ENCODE data around the gene ZNF483.
"Not testable (repeated sequence)": the region's sequence is repeated elsewhere in the genome, so short reads cannot be mapped to it uniquely, and the experiment has no call there.

The ZNF483 gene

DNA sequence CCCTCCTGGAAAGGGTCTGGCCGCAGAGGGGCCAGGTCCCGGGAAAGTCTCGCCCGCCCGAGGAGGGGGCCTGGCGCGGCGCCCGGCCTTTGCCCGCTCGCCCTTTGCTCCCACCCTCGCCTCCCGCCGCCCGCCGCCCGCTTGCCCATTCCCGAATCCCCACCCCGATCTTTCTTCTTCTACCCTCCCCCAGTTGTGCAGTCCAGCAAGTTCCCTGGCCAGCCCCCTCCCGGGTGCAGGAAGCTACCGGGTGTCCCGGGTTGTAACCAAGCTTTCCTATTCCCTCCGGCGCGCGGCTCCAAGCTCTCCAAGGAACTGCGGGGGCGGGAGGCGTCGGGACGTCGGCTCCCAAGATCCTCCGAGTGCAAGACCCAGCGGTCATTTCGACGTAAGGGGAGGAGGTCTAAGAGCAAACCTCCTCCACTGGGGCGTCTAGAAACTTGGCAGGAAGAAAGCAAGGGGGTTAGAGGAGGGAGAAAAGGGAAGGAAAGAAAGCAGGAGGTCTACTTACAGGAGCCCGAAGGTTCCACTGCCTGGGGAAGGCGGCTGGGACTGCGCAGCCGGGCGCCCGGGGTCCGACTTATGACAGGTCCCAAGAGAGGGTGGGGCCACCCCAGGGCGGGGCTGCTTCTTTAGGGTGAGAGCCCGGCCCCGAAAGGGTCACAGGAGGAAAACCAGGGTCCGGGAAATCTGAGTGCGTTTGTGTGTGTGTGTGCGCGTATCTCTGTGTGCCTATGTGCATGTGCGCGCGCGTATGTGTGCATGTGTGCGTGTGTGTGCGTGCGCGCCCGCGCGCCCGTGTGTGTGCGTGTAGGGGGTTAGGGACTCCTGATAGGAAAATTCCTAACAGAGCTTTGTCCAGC, 74.3 kb downstream of the ZNF483 start, which contains the start of gene PTGR1:
Gene PTGR1, minus strand, starts transcription at position 556 of the 863 bp plus-strand sequence. CDS start 2,225 bp downstream, outside the sequence.
- Histone ChIP-seq H3K27ac (ENCODE audit: low read length) (no peak within 1 kb of the TSS), H3K27me3 (ENCODE audit: insufficient read depth, low read length) (peaks cover 32% of the 10 kb centered on the region; the same call in 1 of the 2 replicates), H3K36me3 (ENCODE audit: insufficient read depth, low read depth, low read length) (peaks cover 22% of the 10 kb centered on the region), H3K9me3 (ENCODE audit: insufficient read depth, low read depth, low read length) (no peaks in the 10 kb centered on the region), H3K4me1 (ENCODE audit: insufficient read depth, low read length) (no peaks in the 10 kb centered on the region; the same call in 1 of the 2 replicates), H3K4me3 (ENCODE audit: low read length) (peak within 1 kb of the TSS; percentile 87), H3K9ac (ENCODE audit: low read depth, low read length) (peak within 1 kb of the TSS; percentile 73)

GRCh38 chr9:111599955-111600343, 75.0 kb downstream of the ZNF483 start:
- peak overlapping the region; percentile 87 for H3K4me3 ChIP-seq (ENCODE audit: low read length)
- H3K9me3 ChIP-seq (ENCODE audit: insufficient read depth, low read depth, low read length): no peaks in the 10 kb centered on the region
- no peaks in the 10 kb centered on the region; the same call in 1 of the 2 replicates for H3K4me1 ChIP-seq (ENCODE audit: insufficient read depth, low read length)
- H3K27me3 ChIP-seq (ENCODE audit: insufficient read depth, low read length): peaks cover 32% of the 10 kb centered on the region; the same call in 1 of the 2 replicates
- peak overlapping the region; percentile 73; the same call in 1 of the 2 replicates for H3K9ac ChIP-seq (ENCODE audit: low read depth, low read length)
- peaks cover 20% of the 10 kb centered on the region for H3K36me3 ChIP-seq (ENCODE audit: insufficient read depth, low read depth, low read length)
- H3K27ac ChIP-seq (ENCODE audit: low read length): no peak overlapping the region

- no peak overlapping the region for H3K4me3 ChIP-seq (ENCODE audit: low read length)
- no peaks in the 10 kb centered on the region; the same call in 1 of the 2 replicates for H3K4me1 ChIP-seq (ENCODE audit: insufficient read depth, low read length)
- no peaks in the 10 kb centered on the region for H3K9me3 ChIP-seq (ENCODE audit: insufficient read depth, low read depth, low read length)
- H3K9ac ChIP-seq (ENCODE audit: low read depth, low read length): no peak overlapping the region
- no peak overlapping the region for H3K27ac ChIP-seq (ENCODE audit: low read length)
- H3K36me3 ChIP-seq (ENCODE audit: insufficient read depth, low read depth, low read length): peaks cover 8% of the 10 kb centered on the region
- H3K27me3 ChIP-seq (ENCODE audit: insufficient read depth, low read length): peaks cover 32% of the 10 kb centered on the region; the same call in 1 of the 2 replicates
Measured at GRCh38 chr9:111601237-111602018, 76.4 kb downstream of the ZNF483 start.

- H3K9ac ChIP-seq (ENCODE audit: low read depth, low read length): no peak overlapping the region
- H3K4me3 ChIP-seq (ENCODE audit: low read length): no peak overlapping the region
- peaks cover 31% of the 10 kb centered on the region; the same call in 1 of the 2 replicates for H3K27me3 ChIP-seq (ENCODE audit: insufficient read depth, low read length)
- H3K36me3 ChIP-seq (ENCODE audit: insufficient read depth, low read depth, low read length): no peaks in the 10 kb centered on the region
- H3K4me1 ChIP-seq (ENCODE audit: insufficient read depth, low read length): no peaks in the 10 kb centered on the region
- H3K27ac ChIP-seq (ENCODE audit: low read length): no peak overlapping the region
- H3K9me3 ChIP-seq (ENCODE audit: insufficient read depth, low read depth, low read length): no peaks in the 10 kb centered on the region
Measured at GRCh38 chr9:111603041-111603440, 78.1 kb downstream of the ZNF483 start.

DNA sequence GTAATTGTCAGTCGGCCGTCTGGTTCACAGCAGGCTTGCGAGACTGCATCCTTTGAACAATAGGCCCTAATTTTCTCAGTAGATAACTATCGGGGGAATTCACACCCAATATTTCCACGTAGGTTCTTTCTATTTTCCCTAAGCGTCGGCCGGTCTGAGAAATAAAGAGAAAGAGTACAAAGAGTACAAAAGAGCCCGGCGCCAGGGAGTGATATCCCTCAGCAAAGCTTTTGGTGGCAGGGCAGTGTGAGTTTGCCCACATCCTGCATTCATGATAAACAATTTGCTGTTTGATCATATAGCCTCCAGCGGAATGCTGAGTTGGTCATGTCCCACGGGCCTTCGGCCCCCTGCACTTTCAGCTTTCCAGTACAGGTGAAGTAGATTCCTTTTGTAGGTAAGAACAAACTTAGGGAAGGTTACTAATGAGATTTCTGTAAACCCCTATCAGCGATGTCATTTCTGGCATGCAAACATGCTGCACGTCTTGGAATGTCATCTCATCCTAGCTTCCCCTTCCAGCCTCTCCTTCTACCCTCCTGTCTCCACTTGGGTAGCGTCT, 79.2 kb downstream of the ZNF483 start:
- no peaks in the 10 kb centered on the region for H3K4me1 ChIP-seq (ENCODE audit: insufficient read depth, low read length)
- no peaks in the 10 kb centered on the region for H3K9me3 ChIP-seq (ENCODE audit: insufficient read depth, low read depth, low read length)
- H3K4me3 ChIP-seq (ENCODE audit: low read length): no peak overlapping the region
- no peak overlapping the region for H3K27ac ChIP-seq (ENCODE audit: low read length)
- H3K27me3 ChIP-seq (ENCODE audit: insufficient read depth, low read length): peaks cover 20% of the 10 kb centered on the region; the same call in 1 of the 2 replicates
- no peak overlapping the region for H3K9ac ChIP-seq (ENCODE audit: low read depth, low read length)
- H3K36me3 ChIP-seq (ENCODE audit: insufficient read depth, low read depth, low read length): no peaks in the 10 kb centered on the region

DNA sequence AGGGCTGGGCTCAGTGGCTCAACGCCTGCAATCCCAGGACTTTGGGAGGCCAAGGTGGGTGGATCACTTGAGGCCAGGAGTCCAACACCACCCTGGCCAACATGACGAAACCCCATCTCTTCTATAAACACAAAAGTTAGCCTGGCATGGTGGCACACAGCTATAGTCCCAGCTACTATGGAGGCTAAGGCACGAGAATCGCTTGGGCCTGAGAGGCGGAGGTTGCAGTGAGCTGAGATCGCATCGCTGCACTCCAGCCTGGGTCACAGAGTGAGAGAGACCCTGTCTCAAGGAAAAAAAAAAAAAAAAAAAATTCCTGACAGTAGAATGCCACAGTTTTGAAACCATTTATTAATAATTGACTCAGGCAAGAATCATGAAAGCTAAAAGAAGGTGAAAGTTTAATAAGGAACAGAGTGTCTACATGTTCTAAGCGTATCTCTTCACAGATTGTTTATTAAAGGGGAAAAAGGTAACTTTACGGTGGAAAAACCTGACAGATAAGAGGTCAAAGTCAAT, 80.1 kb downstream of the ZNF483 start:
- Histone ChIP-seq H3K9me3 (ENCODE audit: insufficient read depth, low read depth, low read length) (no peaks in the 10 kb centered on the region), H3K4me1 (ENCODE audit: insufficient read depth, low read length) (no peaks in the 10 kb centered on the region), H3K27me3 (ENCODE audit: insufficient read depth, low read length) (peaks cover 12% of the 10 kb centered on the region; the same call in 1 of the 2 replicates), H3K9ac (ENCODE audit: low read depth, low read length) (no peak overlapping the region), H3K27ac (ENCODE audit: low read length) (no peak overlapping the region), H3K36me3 (ENCODE audit: insufficient read depth, low read depth, low read length) (no peaks in the 10 kb centered on the region), H3K4me3 (ENCODE audit: low read length) (no peak overlapping the region)

DNA sequence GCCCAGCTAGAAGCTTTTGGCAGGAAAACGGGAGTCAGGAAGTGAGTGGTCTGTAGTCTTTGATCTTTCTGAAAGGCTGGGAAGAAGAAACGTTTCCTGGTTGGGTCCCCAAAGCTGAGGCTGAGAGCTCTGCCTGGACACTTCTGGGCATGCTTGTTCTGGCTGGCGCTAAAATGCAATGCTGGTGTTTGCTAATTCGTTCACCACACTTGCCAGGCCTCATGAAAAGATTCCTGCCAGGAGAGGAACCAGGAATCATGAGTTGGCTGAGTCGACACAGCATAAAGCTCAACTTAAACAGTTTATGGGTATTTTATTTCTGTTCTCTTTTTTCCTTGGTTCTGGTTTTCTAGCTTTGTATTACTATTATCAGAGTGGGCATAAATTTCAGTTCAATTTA, 85.2 kb downstream of the ZNF483 start:
- H3K27me3 ChIP-seq (ENCODE audit: insufficient read depth, low read length): no peaks in the 10 kb centered on the region
- H3K4me1 ChIP-seq (ENCODE audit: insufficient read depth, low read length): no peaks in the 10 kb centered on the region
- no peaks in the 10 kb centered on the region for H3K36me3 ChIP-seq (ENCODE audit: insufficient read depth, low read depth, low read length)
- H3K27ac ChIP-seq (ENCODE audit: low read length): no peak overlapping the region
- no peak overlapping the region for H3K4me3 ChIP-seq (ENCODE audit: low read length)
- H3K9me3 ChIP-seq (ENCODE audit: insufficient read depth, low read depth, low read length): no peaks in the 10 kb centered on the region
- H3K9ac ChIP-seq (ENCODE audit: low read depth, low read length): no peak overlapping the region

DNA sequence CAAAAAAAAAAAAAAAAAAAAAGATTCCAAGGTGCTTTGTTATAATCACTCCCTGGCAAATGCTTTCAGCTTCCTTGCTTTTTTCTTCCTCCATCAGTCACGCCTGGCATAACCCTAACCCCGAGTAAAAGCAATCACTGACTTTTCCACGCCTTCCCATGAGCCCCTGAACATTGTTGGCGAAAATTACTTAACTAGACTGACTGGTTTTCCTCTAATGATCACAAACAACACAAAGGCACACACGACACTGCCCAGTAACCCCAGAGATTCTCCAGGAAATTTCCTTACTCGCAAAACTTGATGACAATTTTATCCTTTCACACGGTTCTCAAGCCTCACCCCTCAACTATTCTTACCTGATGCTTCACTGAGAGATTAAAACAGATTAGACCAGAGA, 85.9 kb downstream of the ZNF483 start:
- H3K27me3 ChIP-seq (ENCODE audit: insufficient read depth, low read length): no peaks in the 10 kb centered on the region
- no peaks in the 10 kb centered on the region for H3K4me1 ChIP-seq (ENCODE audit: insufficient read depth, low read length)
- H3K36me3 ChIP-seq (ENCODE audit: insufficient read depth, low read depth, low read length): no peaks in the 10 kb centered on the region
- no peak overlapping the region for H3K9ac ChIP-seq (ENCODE audit: low read depth, low read length)
- no peak overlapping the region for H3K27ac ChIP-seq (ENCODE audit: low read length)
- H3K9me3 ChIP-seq (ENCODE audit: insufficient read depth, low read depth, low read length): no peaks in the 10 kb centered on the region
- H3K4me3 ChIP-seq (ENCODE audit: low read length): no peak overlapping the region

DNA sequence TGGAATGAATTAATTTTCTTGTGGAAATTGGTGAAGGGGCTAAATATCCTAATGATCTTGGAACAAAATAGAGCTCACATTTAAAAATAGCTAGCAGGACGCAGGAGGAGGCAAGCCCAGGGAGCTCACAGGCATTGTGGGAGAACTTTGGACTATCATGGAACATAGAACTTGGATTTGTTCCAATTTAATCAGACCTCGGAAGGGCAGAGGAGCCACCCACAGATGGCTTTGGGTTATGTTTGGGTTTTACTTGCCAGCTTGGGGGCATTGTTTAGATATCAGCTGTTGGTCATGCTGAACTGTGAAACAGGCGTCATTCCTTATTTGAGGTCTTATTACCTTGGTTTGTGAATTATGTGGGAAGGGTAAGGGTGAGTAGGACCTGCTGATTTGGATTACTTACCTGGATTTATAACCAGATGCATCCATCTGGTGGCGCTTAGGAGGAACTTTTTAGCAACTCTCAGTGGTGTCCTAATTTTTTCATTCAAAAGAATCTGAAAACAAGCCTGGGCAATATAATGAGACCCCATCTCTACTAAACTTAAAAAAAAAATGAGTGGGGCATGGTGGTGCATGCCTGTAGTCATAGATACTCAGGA, 88.6 kb downstream of the ZNF483 start:
- Histone ChIP-seq H3K4me1 (ENCODE audit: insufficient read depth, low read length) (no peaks in the 10 kb centered on the region), H3K36me3 (ENCODE audit: insufficient read depth, low read depth, low read length) (no peaks in the 10 kb centered on the region), H3K9ac (ENCODE audit: low read depth, low read length) (no peak overlapping the region), H3K4me3 (ENCODE audit: low read length) (no peak overlapping the region), H3K27ac (ENCODE audit: low read length) (no peak overlapping the region), H3K27me3 (ENCODE audit: insufficient read depth, low read length) (no peaks in the 10 kb centered on the region), H3K9me3 (ENCODE audit: insufficient read depth, low read depth, low read length) (no peaks in the 10 kb centered on the region)

- Histone ChIP-seq H3K9ac (ENCODE audit: low read depth, low read length) (no peak overlapping the region), H3K9me3 (ENCODE audit: insufficient read depth, low read depth, low read length) (no peaks in the 10 kb centered on the region), H3K36me3 (ENCODE audit: insufficient read depth, low read depth, low read length) (no peaks in the 10 kb centered on the region), H3K27me3 (ENCODE audit: insufficient read depth, low read length) (no peaks in the 10 kb centered on the region), H3K4me3 (ENCODE audit: low read length) (no peak overlapping the region), H3K4me1 (ENCODE audit: insufficient read depth, low read length) (no peaks in the 10 kb centered on the region), H3K27ac (ENCODE audit: low read length) (no peak overlapping the region)
Measured at GRCh38 chr9:111615928-111616327, 90.9 kb downstream of the ZNF483 start.

DNA sequence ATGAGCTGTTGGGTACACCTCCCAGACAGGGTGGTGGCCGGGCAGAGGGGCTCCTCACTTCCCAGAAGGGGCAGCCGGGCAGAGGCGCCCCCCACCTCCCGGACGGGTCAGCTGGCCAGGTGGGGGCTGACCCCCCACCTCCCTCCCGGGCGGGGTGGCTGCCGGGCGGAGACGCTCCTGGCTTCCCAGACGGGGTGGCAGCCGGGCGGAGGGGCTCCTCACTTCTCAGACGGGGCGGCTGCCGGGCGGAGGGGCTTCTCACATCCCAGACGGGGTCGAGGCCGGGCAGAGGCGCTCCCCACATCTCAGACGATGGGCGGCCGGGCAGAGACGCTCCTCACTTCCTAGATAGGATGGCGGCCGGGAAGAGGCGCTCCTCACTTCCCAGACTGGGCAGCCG, 92.4 kb downstream of the ZNF483 start:
- H3K9me3 ChIP-seq (ENCODE audit: insufficient read depth, low read depth, low read length); H3K4me1 ChIP-seq (ENCODE audit: insufficient read depth, low read length); H3K27me3 ChIP-seq (ENCODE audit: insufficient read depth, low read length); H3K4me3 ChIP-seq (ENCODE audit: low read length); H3K36me3 ChIP-seq (ENCODE audit: insufficient read depth, low read depth, low read length); H3K9ac ChIP-seq (ENCODE audit: low read depth, low read length); H3K27ac ChIP-seq (ENCODE audit: low read length): not testable (repeated sequence)
